Urinary bladder (tissue), 4 donors: Measurements from ENCODE around the gene CCDC69. TPM values are rescaled to one million over a fixed set of nuclear protein-coding genes. Genes with fewer than 3 reads are reported as not detected.
A peak's percentile ranks its signal among the peaks of the same experiment; 100 is the strongest.
"Not testable (repeated sequence)": the region's sequence is repeated elsewhere in the genome, so short reads cannot be mapped to it uniquely, and the experiment has no call there.

Experiments
- DNase-seq: peaks from one replicate; pipeline ENCODE4 v3.0.0-alpha.2; 2015; ENCODE audit errors: extremely low spot score
- H3K27ac ChIP-seq: one replicate; pipeline ENCODE4 v1.5.1; 2013; ENCODE audit warnings: low read depth, mild to moderate bottlenecking, moderate library complexity
- H3K36me3 ChIP-seq: one replicate; pipeline ENCODE4 v1.6.1; 2013; ENCODE audit warnings: mild to moderate bottlenecking, moderate library complexity; ENCODE audit not compliant: insufficient read depth
- H3K4me1 ChIP-seq: one replicate; pipeline ENCODE4 v1.6.1; 2013; ENCODE audit warnings: mild to moderate bottlenecking, moderate library complexity; ENCODE audit not compliant: insufficient read depth
- H3K4me3 ChIP-seq: one replicate; pipeline ENCODE4 v1.5.1; 2013; ENCODE audit warnings: low read depth, low read length
- WGBS: extraction: QIAGEN DNeasy Blood & Tissue Kit; methylation state at CpG from one replicate; pipeline ENCODE4 v1.1.7; 2013; 5-methylcytosine and 5-hydroxymethylcytosine counted together
- polyA plus RNA-seq: library from polyadenylated mRNA; stranded (reverse); fragments of 200-250 nt; gene quantifications from one replicate; pipeline ENCODE4 v1.2.3, GENCODE V29; 2013
- total RNA-seq: library from RNA; depleted of rRNA; stranded (reverse); fragments of >200 nt; gene quantifications from one replicate; pipeline ENCODE4 v1.2.3, GENCODE V29; 2014
- donor health status: healthy with polysubstance abuse.
- donor health status: healthy.

CCDC69 gene
- total and polyA plus RNA-seq, 2 donors: 13.9 to 155 TPM

- no peak overlapping the region for H3K4me3 ChIP-seq
- no peaks in the 10 kb centered on the region for H3K4me1 ChIP-seq
- WGBS: 18% methylated on average over 17 of the region's 17 CpGs
- peak; percentile 57 for DNase-seq
- no peaks in the 10 kb centered on the region for H3K36me3 ChIP-seq
- H3K27ac ChIP-seq: no peak overlapping the region
These were observed 15.5 kb upstream of the CCDC69 start for GRCh38 chr5:151239237-151239861.

- peak overlapping the region; percentile 4 for H3K4me3 ChIP-seq
- 21% methylated on average over 14 of the region's 14 CpGs for WGBS
- DNase-seq: no peak
- no peaks in the 10 kb centered on the region for H3K4me1 ChIP-seq
- no peaks in the 10 kb centered on the region for H3K36me3 ChIP-seq
- H3K27ac ChIP-seq: no peak overlapping the region
These were observed 14.4 kb upstream of the CCDC69 start for GRCh38 chr5:151238303-151238741.

- Histone ChIP-seq H3K4me1 (no peaks in the 10 kb centered on the region), H3K4me3 (no peak overlapping the region), H3K27ac (no peak overlapping the region), H3K36me3 (no peaks in the 10 kb centered on the region)
- no peak for DNase-seq
- WGBS: 71% methylated on average over 7 of the region's 7 CpGs
These were observed 13.8 kb upstream of the CCDC69 start for GRCh38 chr5:151237685-151238084.

GRCh38 chr5:151236888-151237287 lies 13.0 kb upstream of the CCDC69 start:
- no peaks in the 10 kb centered on the region for H3K4me1 ChIP-seq
- no peak overlapping the region for H3K4me3 ChIP-seq
- WGBS: 96% methylated on average over 1 of the region's 1 CpG
- H3K36me3 ChIP-seq: no peaks in the 10 kb centered on the region
- DNase-seq: no peak
- H3K27ac ChIP-seq: no peak overlapping the region

GRCh38 chr5:151235239-151235571 lies 11.3 kb upstream of the CCDC69 start:
- H3K4me3 ChIP-seq, H3K4me1 ChIP-seq, H3K27ac ChIP-seq, DNase-seq, H3K36me3 ChIP-seq: not testable (repeated sequence)
- 89% methylated on average over 6 of the region's 6 CpGs for WGBS

GRCh38 chr5:151234476-151235238 lies 10.8 kb upstream of the CCDC69 start:
- H3K27ac ChIP-seq: no peak overlapping the region
- no peaks in the 10 kb centered on the region for H3K36me3 ChIP-seq
- no peaks in the 10 kb centered on the region for H3K4me1 ChIP-seq
- no peak overlapping the region for H3K4me3 ChIP-seq
- no peak for DNase-seq
- WGBS: 16% methylated on average over 17 of the region's 17 CpGs

- 93% methylated on average over 8 of the region's 8 CpGs for WGBS
- DNase-seq: no peak
- no peaks in the 10 kb centered on the region for H3K4me1 ChIP-seq
- H3K36me3 ChIP-seq: no peaks in the 10 kb centered on the region
- H3K4me3 ChIP-seq: no peak overlapping the region
- no peak overlapping the region for H3K27ac ChIP-seq
These were observed 9.8 kb upstream of the CCDC69 start for GRCh38 chr5:151233616-151234085.

GRCh38 chr5:151231359-151231758 lies 7.5 kb upstream of the CCDC69 start:
- Histone ChIP-seq H3K36me3 (no peaks in the 10 kb centered on the region), H3K4me1 (no peaks in the 10 kb centered on the region), H3K4me3 (no peak overlapping the region), H3K27ac (no peak overlapping the region)
- DNase-seq: no peak

GRCh38 chr5:151230048-151230680 lies 6.3 kb upstream of the CCDC69 start:
- no peak for DNase-seq

GRCh38 chr5:151228986-151229385 lies 5.1 kb upstream of the CCDC69 start:
- WGBS: 83% methylated on average over 2 of the region's 2 CpGs
- no peaks in the 10 kb centered on the region for H3K36me3 ChIP-seq
- H3K27ac ChIP-seq: no peak overlapping the region
- no peak overlapping the region for H3K4me3 ChIP-seq
- no peak for DNase-seq
- no peaks in the 10 kb centered on the region for H3K4me1 ChIP-seq

More at GRCh38 chr5:151230048-151230680, 6.3 kb upstream of the CCDC69 start:
- 69% methylated on average over 6 of the region's 6 CpGs for WGBS
- no peaks in the 10 kb centered on the region for H3K4me1 ChIP-seq
- no peak overlapping the region for H3K27ac ChIP-seq
- H3K4me3 ChIP-seq: no peak overlapping the region
- no peaks in the 10 kb centered on the region for H3K36me3 ChIP-seq

- no peak for DNase-seq
- H3K36me3 ChIP-seq: no peaks in the 10 kb centered on the region
- 55% methylated on average over 6 of the region's 6 CpGs for whole genome bisulfite sequencing
These were observed 4.1 kb upstream of the CCDC69 start for GRCh38 chr5:151227918-151228447.

GRCh38 chr5:151225475-151225874 lies 1.6 kb upstream of the CCDC69 start:
- H3K4me1 ChIP-seq: no peaks in the 10 kb centered on the region
- 71% methylated on average over 5 of the region's 5 CpGs for WGBS
- DNase-seq: no peak

More at GRCh38 chr5:151227918-151228447, 4.1 kb upstream of the CCDC69 start:
- no peaks in the 10 kb centered on the region for H3K4me1 ChIP-seq
- no peak overlapping the region for H3K27ac ChIP-seq
- H3K4me3 ChIP-seq: no peak overlapping the region

GRCh38 chr5:151225071-151225470 lies 1.2 kb upstream of the CCDC69 start:
- 97% methylated on average over 4 of the region's 4 CpGs for WGBS
- H3K36me3 ChIP-seq: no peaks in the 10 kb centered on the region
- no peaks in the 10 kb centered on the region for H3K4me1 ChIP-seq
- no peak overlapping the region for H3K4me3 ChIP-seq
- no peak for DNase-seq
- no peak overlapping the region for H3K27ac ChIP-seq

More at GRCh38 chr5:151225475-151225874, 1.6 kb upstream of the CCDC69 start:
- no peaks in the 10 kb centered on the region for H3K36me3 ChIP-seq
- no peak overlapping the region for H3K4me3 ChIP-seq
- no peak overlapping the region for H3K27ac ChIP-seq

- peak overlapping the region; percentile 75 for H3K4me3 ChIP-seq
- no peaks in the 10 kb centered on the region for H3K36me3 ChIP-seq
- 76% methylated on average over 6 of the region's 6 CpGs for WGBS
- H3K4me1 ChIP-seq: no peaks in the 10 kb centered on the region
- DNase-seq: no peak
- no peak overlapping the region for H3K27ac ChIP-seq
These were observed 480 bp upstream of the CCDC69 start for GRCh38 chr5:151224372-151224771.
